ENCODE data around the gene LILRA1.
"Not testable (repeated sequence)": the region's sequence is repeated elsewhere in the genome, so short reads cannot be mapped to it uniquely, and the experiment has no call there.

LILRA1 gene

GRCh38 chr19:54614726-54615125 lies 21.3 kb downstream of the LILRA1 start:
- no peak for DNase-seq (ENCODE audit: low read depth)
- no peak for TF ChIP-seq CTCF (IDR thresholded peaks at IDR 0.05; ENCODE audit: control insufficient read depth, insufficient read depth, low read depth, low read length, missing control alignments)

GRCh38 chr19:54616057-54616456 lies 22.6 kb downstream of the LILRA1 start:
- TF ChIP-seq CTCF (IDR thresholded peaks at IDR 0.05; ENCODE audit: control insufficient read depth, insufficient read depth, low read depth, low read length, missing control alignments), result no peak
- no peak overlapping the region for H3K4me3 ChIP-seq (ENCODE audit: control insufficient read depth, low read depth, low read length)
- no peak for DNase-seq (ENCODE audit: low read depth)

More at GRCh38 chr19:54614726-54615125, 21.3 kb downstream of the LILRA1 start:
- no peak overlapping the region for H3K4me3 ChIP-seq (ENCODE audit: control insufficient read depth, low read depth, low read length)

GRCh38 chr19:54616821-54617560 lies 23.6 kb downstream of the LILRA1 start:
- DNase-seq (ENCODE audit: low read depth), result no peak
- TF ChIP-seq CTCF (IDR thresholded peaks at IDR 0.05; ENCODE audit: control insufficient read depth, insufficient read depth, low read depth, low read length, missing control alignments), result no peak
- no peak overlapping the region for H3K4me3 ChIP-seq (ENCODE audit: control insufficient read depth, low read depth, low read length)

GRCh38 chr19:54620464-54620863 lies 27.0 kb downstream of the LILRA1 start:
- no peak for TF ChIP-seq CTCF (IDR thresholded peaks at IDR 0.05; ENCODE audit: control insufficient read depth, insufficient read depth, low read depth, low read length, missing control alignments)
- H3K4me3 ChIP-seq (ENCODE audit: control insufficient read depth, low read depth, low read length), result no peak overlapping the region

GRCh38 chr19:54622431-54622830 lies 29.0 kb downstream of the LILRA1 start:
- no peak for DNase-seq (ENCODE audit: low read depth)
- no peak overlapping the region for H3K4me3 ChIP-seq (ENCODE audit: control insufficient read depth, low read depth, low read length)

More at GRCh38 chr19:54620464-54620863, 27.0 kb downstream of the LILRA1 start:
- no peak for DNase-seq (ENCODE audit: low read depth)

GRCh38 chr19:54624234-54624633 lies 30.8 kb downstream of the LILRA1 start:
- H3K4me3 ChIP-seq (ENCODE audit: control insufficient read depth, low read depth, low read length); DNase-seq (ENCODE audit: low read depth): not testable (repeated sequence)

More at GRCh38 chr19:54622431-54622830, 29.0 kb downstream of the LILRA1 start:
- no peak for TF ChIP-seq CTCF (IDR thresholded peaks at IDR 0.05; ENCODE audit: control insufficient read depth, insufficient read depth, low read depth, low read length, missing control alignments)

GRCh38 chr19:54624934-54625730 lies 31.7 kb downstream of the LILRA1 start:
- not testable (repeated sequence) for H3K4me3 ChIP-seq (ENCODE audit: control insufficient read depth, low read depth, low read length); DNase-seq (ENCODE audit: low read depth)

Data from AG09309 (cell line).